KMS-11 (cell line): ENCODE results near the gene SRSF7.
"Not testable (repeated sequence)": the region's sequence is repeated elsewhere in the genome, so short reads cannot be mapped to it uniquely, and the experiment has no call there.

Source experiments
- H2AFZ ChIP-seq: fragments of 200-600 bp; sonication (generic); 2 replicates; pipeline ENCODE4 v1.6.1; 2016; ENCODE audit warnings: antibody characterized with exemption, mixed run types, low read depth
- H3K27ac ChIP-seq: fragments of 200-600 bp; sonication (generic); 2 replicates; pipeline ENCODE4 v1.6.1; 2016; ENCODE audit warnings: mild to moderate bottlenecking, mixed run types
- H3K27me3 ChIP-seq: fragments of 200-600 bp; sonication (generic); 2 replicates; pipeline ENCODE4 v1.6.1; 2017; ENCODE audit warnings: mild to moderate bottlenecking, low read depth, mixed run types, moderate library complexity; ENCODE audit not compliant: insufficient read depth
- H3K36me3 ChIP-seq: fragments of 200-600 bp; sonication (generic); 2 replicates; pipeline ENCODE4 v1.6.1; 2017; ENCODE audit warnings: mild to moderate bottlenecking, mixed run types; ENCODE audit not compliant: insufficient read depth
- H3K4me1 ChIP-seq: fragments of 200-600 bp; sonication (generic); 2 replicates; pipeline ENCODE4 v1.6.1; 2016; ENCODE audit warnings: mild to moderate bottlenecking, low read depth, mixed run types; ENCODE audit not compliant: poor library complexity, severe bottlenecking
- H3K4me2 ChIP-seq: fragments of 200-600 bp; sonication (generic); 2 replicates; pipeline ENCODE4 v1.7.0; 2016; ENCODE audit warnings: mild to moderate bottlenecking, mixed run types
- H3K4me3 ChIP-seq: fragments of 200-600 bp; sonication (generic); IDR thresholded peaks from 2 replicates; pipeline ENCODE4 v1.6.1; 2017; ENCODE audit warnings: low read depth, low read length, mixed read lengths; ENCODE audit not compliant: insufficient read depth
- H3K79me2 ChIP-seq: fragments of 200-600 bp; sonication (generic); 2 replicates; pipeline ENCODE4 v1.6.1; 2016; ENCODE audit warnings: low read depth, mixed run types; ENCODE audit not compliant: insufficient read depth
- H3K9ac ChIP-seq: fragments of 200-600 bp; sonication (generic); 2 replicates; pipeline ENCODE4 v1.6.1; 2016; ENCODE audit warnings: mild to moderate bottlenecking, mixed run types
- H4K20me1 ChIP-seq: fragments of 200-600 bp; sonication (generic); 2 replicates; pipeline ENCODE4 v1.6.1; 2016; ENCODE audit warnings: mild to moderate bottlenecking, mixed run types; ENCODE audit not compliant: insufficient read depth
- CTCF ChIP-seq: fragments of 200-600 bp; sonication (generic); conservative IDR thresholded peaks from 2 replicates; pipeline ENCODE4 v1.6.1; 2017; ENCODE audit warnings: low read depth, mild to moderate bottlenecking, antibody characterized with exemption, low read length, moderate library complexity, mixed read lengths

The SRSF7 gene

DNA sequence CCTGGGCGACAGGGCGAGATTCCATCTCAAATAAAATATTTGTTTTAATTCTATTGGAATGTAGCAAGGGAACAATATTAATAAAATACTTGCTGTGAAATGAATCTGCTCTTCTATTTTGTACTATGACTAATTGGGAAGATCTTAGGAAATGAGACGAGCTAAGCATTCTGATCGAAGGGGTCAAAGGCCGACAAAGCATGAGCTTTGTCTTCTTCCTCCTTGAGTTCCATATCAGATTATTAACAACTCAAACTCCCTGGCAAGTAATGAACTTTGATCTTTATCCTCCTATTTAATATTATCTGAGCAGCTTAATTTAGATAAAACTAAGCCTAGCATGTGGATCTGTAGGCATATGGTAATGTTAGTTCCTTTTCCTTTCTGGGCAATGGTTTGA is 42.4 kb upstream of the SRSF7 start:
- no peak overlapping the region for H3K4me3 ChIP-seq
- H3K79me2 ChIP-seq, result no peaks in the 10 kb centered on the region
- H3K27ac ChIP-seq, result no peak overlapping the region
- H3K27me3 ChIP-seq, result no peaks in the 10 kb centered on the region
- H4K20me1 ChIP-seq, result no peaks in the 10 kb centered on the region
- H3K4me2 ChIP-seq, result no peak overlapping the region
- no peaks in the 10 kb centered on the region for H3K36me3 ChIP-seq
- H2AFZ ChIP-seq, result no peak overlapping the region
- no peaks in the 10 kb centered on the region for H3K4me1 ChIP-seq
- TF ChIP-seq CTCF, result no peak
- H3K9ac ChIP-seq, result no peak overlapping the region

GRCh38 chr2:38792751-38793150 is 41.6 kb upstream of the SRSF7 start:
- TF ChIP-seq CTCF, result no peak
- Histone ChIP-seq H3K27me3 (no peaks in the 10 kb centered on the region), H4K20me1 (no peaks in the 10 kb centered on the region), H3K4me1 (no peaks in the 10 kb centered on the region), H3K4me2 (no peak overlapping the region), H2AFZ (no peak overlapping the region), H3K27ac (no peak overlapping the region), H3K9ac (no peak overlapping the region), H3K36me3 (no peaks in the 10 kb centered on the region), H3K79me2 (no peaks in the 10 kb centered on the region), H3K4me3 (no peak overlapping the region)

- H2AFZ ChIP-seq, H3K79me2 ChIP-seq, H3K9ac ChIP-seq, H3K4me1 ChIP-seq, H3K27ac ChIP-seq, H3K4me3 ChIP-seq, H3K27me3 ChIP-seq, H4K20me1 ChIP-seq, H3K36me3 ChIP-seq, H3K4me2 ChIP-seq: not testable (repeated sequence)
Measured at GRCh38 chr2:38792321-38792720, 41.2 kb upstream of the SRSF7 start.

GRCh38 chr2:38791744-38792143 is 40.6 kb upstream of the SRSF7 start:
- no peaks in the 10 kb centered on the region for H3K36me3 ChIP-seq
- no peak for TF ChIP-seq CTCF
- H3K79me2 ChIP-seq, result no peaks in the 10 kb centered on the region
- H2AFZ ChIP-seq, result no peak overlapping the region
- no peaks in the 10 kb centered on the region for H3K27me3 ChIP-seq
- H3K4me2 ChIP-seq, result no peak overlapping the region
- no peaks in the 10 kb centered on the region for H4K20me1 ChIP-seq
- no peak overlapping the region for H3K27ac ChIP-seq
- H3K9ac ChIP-seq, result no peak overlapping the region
- H3K4me1 ChIP-seq, result no peaks in the 10 kb centered on the region
- no peak overlapping the region for H3K4me3 ChIP-seq

- peaks cover 2% of the 10 kb centered on the region for H3K4me1 ChIP-seq
- no peak overlapping the region for H2AFZ ChIP-seq
- no peaks in the 10 kb centered on the region for H3K36me3 ChIP-seq
- no peak overlapping the region for H3K9ac ChIP-seq
- TF ChIP-seq CTCF, result no peak
- H3K4me3 ChIP-seq, result no peak overlapping the region
- no peaks in the 10 kb centered on the region for H4K20me1 ChIP-seq
- no peaks in the 10 kb centered on the region for H3K27me3 ChIP-seq
- no peak overlapping the region for H3K27ac ChIP-seq
- no peak overlapping the region for H3K4me2 ChIP-seq
- no peaks in the 10 kb centered on the region for H3K79me2 ChIP-seq
Measured at GRCh38 chr2:38789691-38790090, 38.5 kb upstream of the SRSF7 start.
